Measurements from ENCODE around the gene PELI2.

DNA sequence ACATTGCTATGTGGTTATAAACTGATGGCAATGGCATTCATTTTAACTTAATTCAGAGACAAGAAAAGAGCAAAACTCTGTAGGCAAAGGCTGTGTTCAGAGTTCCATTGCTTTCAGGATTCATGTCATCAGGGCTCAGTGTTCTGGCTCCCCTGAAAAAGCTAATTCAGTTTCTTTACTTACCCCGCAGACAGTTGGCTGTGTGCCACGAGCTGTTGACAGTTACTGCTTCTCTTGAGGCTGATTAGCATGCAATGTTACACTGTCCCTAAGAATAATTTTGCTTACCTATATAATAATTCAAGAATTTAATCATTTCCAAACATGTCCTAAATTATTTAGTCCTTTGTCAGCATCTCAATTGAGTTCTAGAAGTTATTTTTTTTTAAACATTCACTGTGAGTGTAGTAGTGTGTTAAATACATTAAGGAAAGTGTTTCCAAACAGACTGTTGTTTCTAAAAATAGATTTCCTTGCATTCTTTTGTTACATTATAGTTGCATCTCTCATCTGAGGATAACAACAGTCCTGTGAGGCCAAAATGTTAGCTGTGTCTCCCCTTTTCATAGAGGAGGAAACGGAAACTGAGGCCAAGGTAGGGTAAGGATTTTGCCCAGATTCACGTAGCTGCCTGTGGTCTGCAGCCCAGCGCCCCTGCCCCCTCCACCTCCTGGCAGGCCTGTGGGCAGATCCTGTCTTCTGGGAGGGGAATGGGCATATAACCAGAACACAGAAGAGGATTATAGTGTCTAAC lies 98.6 kb downstream of the PELI2 start:
- TF ChIP-seq, protein P1, sequence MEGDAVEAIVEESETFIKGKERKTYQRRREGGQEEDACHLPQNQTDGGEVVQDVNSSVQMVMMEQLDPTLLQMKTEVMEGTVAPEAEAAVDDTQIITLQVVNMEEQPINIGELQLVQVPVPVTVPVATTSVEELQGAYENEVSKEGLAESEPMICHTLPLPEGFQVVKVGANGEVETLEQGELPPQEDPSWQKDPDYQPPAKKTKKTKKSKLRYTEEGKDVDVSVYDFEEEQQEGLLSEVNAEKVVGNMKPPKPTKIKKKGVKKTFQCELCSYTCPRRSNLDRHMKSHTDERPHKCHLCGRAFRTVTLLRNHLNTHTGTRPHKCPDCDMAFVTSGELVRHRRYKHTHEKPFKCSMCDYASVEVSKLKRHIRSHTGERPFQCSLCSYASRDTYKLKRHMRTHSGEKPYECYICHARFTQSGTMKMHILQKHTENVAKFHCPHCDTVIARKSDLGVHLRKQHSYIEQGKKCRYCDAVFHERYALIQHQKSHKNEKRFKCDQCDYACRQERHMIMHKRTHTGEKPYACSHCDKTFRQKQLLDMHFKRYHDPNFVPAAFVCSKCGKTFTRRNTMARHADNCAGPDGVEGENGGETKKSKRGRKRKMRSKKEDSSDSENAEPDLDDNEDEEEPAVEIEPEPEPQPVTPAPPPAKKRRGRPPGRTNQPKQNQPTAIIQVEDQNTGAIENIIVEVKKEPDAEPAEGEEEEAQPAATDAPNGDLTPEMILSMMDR (IDR thresholded peaks at IDR 0.05) = no peak
- TF ChIP-seq POLR2A (IDR thresholded peaks at IDR 0.05) (no peak), POLR2AphosphoS5 (IDR thresholded peaks at IDR 0.05) (no peak)

Data from prostate gland (tissue), 2 donors.